ENCODE results near the gene ATP2C1.
"Not testable (repeated sequence)": the region's sequence is repeated elsewhere in the genome, so short reads cannot be mapped to it uniquely, and the experiment has no call there.

Gene ATP2C1

DNA sequence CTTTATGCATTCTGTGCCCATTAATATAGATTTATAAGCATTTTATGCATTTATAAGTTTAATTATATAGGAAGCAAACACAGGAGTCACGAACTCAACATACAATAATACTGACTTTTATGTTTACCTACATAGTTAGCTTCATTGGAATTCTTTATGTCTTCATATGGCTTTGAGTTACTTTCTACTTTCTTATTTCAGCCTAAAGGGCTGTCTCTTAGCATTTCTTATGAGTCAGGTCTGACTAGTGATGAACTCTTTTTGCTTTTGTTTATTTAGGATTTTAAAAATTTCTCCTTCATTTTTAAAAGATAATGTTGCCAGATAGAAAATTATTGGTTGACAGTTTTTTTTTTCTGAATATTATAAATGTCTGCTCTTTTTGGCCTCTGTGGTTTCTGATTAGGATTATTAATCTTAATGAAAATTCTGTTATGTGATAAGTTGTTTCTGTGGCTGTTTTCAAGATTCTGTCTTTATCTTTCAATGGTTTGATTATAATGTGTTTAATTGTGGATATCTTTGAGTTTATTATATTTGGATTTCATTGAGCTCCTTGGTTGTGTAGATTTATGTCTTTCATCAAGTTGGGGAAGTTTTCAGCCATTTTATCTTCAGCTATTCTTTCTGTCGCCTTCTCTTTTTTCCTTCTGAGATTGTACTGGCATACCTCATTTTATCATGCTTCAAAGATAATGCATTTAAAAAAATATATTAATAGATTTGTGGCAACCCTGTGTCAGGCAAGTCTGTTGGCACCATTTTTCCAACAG lies 54.3 kb downstream of the ATP2C1 start:
- DNase-seq: no peak

DNA sequence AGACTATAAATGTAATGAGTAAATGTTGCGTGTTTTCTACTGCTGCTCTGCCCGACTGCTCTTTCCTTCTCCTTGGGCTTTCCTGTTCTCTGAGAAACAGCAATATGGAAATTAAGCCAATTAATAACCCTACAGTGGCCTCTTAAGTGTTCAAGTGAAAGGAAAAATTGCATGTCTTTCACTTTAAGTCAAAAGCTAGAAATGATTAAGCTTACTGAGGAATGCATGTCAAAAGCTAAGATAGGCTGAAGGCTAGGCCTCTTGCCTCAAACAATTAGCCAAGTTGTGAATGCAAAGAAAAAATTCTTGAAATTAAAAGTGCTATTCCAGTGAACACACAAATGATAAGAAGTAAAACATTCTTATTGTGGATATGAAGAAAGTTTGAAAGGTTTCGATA lies 55.0 kb downstream of the ATP2C1 start:
- DNase-seq: no peak

DNA sequence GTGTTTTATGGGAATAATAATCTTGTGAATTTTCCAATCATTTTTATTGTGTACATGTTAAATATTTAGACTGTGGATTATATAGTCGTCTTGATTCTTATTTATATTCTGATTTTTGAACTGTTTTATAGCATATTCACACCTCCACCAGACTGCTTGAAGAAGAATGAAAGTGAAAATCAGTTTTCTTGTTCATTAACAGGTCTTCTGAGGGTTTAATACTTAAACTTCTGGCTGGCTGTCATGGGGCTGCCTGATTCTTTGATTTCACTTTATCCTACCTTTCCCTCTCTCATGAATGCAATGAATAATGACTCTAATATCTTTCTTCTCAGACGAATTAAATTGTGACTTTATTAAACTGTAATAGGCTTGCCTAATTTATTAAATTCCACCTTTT lies 56.2 kb downstream of the ATP2C1 start:
- DNase-seq: no peak

DNA sequence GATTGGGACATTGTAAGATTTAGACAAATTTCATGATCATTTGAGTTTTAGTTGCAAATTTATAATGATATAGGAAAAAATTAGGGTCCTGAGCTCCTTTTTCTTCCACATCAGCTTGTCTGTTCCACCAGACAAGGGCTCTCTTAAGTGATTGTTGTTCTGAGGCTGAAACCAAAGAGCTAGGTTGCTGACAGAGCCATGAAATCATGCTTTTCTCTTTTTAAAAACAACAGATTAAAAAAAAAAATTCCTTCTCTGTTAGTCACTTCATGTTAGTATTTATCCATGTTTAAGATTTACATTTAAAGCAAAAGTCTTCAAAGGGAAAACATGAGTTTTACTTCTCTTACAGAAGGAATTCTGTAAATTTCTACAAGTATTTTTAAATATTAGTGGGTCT lies 56.8 kb downstream of the ATP2C1 start:
- no peak for DNase-seq

DNA sequence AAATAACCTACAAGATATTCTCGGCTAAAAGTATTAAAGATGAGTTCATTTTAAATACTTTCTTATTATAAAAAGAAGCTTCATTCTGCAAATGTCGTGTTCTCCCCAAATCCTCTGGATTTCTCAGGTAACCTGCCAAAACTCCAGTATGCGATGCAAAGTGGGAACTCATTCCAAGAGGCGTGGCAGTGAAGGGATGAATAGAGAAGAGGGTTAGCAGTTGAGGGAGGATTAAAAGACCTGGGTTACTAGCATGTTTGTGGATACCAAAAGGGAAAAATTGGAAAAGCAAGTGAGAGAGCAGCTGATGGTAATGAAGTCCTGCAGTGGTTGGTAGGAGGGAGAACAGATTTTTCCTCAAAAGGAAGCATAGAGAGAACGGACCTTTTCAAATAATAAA lies 61.6 kb downstream of the ATP2C1 start:
- no peak for DNase-seq

DNA sequence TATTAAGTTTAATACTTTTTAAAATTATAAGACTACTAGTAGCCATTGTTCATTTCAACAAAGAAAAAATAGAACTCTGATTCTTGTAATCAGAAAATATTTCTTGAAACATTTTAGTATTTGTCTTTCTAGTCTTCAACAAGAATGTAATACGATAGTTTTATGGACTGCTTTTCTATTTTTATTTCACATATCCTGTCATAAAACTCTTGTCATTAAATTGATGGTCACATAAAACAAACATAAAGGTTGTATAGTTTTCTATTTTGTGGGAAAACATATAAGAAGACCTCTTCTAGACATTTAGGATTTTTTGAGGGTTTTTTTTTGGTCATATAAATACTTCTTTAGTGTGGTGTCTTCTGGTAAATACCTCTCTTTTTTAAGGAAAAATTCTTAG lies 62.4 kb downstream of the ATP2C1 start:
- no peak for DNase-seq

DNA sequence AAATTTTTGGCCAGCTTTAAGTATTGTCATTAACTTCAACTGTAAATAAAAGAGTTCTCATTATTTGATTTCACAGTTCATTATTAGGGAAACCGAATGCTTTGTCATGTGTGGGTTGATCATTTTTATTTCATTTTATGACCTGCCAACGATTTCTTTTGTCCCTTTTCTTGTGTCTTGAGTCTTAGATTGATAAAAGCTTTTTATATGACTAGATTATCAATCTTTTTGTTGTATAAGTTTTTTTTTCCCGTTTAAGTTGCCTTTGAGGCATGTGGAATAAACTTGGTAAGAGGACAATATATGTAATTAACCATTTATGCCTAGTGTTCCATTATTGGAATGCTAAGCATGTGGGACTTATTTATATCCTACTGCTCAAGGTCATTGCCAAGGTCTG lies 62.8 kb downstream of the ATP2C1 start:
- DNase-seq: no peak

DNA sequence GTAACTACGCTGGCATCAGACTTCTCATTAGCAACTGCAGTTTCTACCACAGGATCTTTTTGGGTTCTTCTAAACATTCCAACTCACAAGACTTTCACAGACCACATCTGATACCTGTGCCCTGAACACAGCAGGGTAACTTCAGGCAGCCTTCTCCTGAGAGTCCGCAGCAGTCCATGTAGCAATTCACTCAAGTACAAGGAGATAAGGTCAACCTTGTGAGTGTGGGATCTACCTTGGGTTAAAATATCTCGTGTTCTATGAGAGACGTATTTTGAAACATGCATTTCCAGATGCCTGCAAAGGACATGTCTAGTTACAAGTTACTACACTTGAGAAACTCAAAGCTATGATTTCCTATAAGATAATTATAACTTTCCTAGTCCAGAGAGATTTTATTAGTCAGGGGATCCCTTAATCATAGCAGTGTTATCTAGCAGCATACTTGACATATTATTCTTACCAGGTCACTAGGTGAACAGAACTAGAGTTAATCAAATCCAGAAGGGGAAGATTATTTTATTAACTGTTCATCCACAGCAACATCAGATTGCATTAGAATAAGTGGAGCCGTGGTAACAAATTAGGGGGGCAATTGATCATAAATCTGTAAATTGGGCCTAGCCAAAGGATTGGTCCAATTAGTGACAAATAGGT lies 66.4 kb downstream of the ATP2C1 start:
- DNase-seq: no peak

DNA sequence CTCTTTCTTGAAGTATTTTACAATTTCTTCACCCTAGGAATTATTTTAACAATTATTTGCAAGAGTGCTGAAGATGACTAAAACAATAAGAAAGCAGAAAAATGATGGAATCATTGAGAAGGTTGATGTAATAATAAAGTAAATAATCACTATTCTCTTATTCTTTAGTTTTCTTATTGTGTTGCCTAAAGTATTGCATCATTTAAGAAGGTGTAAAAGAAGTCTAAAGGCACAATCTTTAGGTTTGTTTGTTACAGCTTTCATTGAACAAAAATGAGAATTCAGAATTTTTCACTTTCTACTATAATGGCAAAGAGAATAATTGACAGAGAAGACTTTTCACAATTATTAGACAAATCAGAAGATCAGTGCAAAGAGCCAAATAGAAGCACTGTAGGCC lies 67.6 kb downstream of the ATP2C1 start:
- DNase-seq: no peak

DNA sequence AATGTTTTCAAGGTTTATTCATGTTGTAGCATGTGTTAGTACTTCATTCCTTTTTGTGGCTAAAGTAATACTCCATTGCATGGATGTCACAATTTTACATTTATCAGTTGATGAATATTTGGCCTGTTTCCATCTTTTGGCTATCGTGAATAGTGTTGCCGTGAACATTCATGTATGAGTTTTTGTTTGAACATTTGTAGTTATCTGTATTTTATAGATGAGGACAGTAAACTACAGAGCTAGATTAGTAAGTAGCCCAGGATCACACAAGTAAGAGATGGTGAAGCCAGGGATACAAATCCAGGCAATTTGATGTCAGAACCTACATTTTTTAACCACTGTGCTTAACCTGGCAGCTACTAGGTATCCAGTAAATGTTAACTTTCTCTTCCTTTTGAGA lies 69.6 kb downstream of the ATP2C1 start:
- DNase-seq: no peak

DNA sequence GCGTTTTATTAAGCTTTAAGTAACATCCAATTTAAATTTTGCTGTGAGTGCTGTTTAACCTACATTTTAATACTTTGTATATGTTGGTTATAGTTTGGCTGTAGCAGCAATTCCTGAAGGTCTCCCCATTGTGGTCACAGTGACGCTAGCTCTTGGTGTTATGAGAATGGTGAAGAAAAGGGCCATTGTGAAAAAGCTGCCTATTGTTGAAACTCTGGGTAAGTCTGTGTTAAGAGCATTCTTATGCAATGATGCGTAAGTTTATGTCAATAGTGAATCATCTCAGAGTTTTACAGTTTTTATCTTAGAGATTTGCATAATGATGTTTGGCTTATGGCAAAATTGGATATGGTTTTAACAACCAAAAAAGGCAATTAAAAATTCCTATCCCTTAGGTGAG lies 70.0 kb downstream of the ATP2C1 start:
- no peak for DNase-seq

DNA sequence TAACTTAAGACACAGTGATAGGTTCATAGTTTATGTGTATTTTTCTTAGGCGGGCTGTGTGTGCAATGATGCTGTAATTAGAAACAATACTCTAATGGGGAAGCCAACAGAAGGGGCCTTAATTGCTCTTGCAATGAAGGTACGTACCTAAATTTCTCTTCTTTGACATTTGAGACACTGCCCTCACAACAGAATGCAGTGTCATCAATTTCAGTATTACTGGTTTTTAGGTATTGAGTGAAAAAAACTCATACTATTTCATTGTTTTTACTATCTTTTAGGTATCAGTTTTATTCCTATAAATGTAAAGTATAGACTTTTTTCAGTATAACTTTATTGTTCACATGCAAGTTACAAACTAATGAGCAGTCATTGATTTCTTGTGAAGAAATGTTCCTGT lies 73.4 kb downstream of the ATP2C1 start:
- no peak for DNase-seq

DNA sequence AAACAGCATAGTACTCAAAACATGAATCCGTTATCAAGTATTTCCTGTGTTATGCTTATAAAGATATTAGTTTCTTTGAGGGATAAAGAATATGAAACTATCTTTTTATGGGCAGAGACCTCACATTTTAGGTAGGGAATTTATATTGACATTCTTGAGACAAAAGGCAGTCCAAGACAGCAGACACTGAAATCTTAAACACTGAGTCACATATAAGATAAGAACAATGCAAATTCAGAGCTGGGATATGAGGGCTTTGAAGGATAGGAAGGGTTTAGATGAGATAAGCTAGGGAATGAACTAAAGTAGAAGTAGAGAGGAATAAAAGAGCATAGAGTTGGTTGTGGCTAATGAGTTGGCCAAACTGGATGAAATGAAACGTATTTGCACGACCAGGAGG lies 74.3 kb downstream of the ATP2C1 start:
- no peak for DNase-seq

DNA sequence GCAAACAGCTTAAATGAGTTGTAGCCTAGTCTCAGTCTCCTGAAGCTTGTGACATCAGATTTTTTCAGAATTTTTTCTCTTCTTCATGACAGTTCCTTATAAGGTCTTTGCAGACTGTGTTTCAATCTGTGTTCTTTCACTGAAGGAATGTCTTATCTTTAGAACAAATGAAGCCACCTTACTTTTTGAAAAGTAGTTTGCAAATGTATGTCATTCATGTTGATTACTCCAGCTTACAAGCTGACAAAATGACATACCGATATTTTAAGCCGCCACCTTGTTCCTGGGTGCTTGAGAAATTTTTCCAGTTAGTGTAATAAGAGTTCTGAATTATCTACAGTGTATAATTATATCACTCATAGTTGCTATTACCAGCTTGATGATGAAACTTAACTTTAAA lies 75.7 kb downstream of the ATP2C1 start:
- no peak for DNase-seq

DNA sequence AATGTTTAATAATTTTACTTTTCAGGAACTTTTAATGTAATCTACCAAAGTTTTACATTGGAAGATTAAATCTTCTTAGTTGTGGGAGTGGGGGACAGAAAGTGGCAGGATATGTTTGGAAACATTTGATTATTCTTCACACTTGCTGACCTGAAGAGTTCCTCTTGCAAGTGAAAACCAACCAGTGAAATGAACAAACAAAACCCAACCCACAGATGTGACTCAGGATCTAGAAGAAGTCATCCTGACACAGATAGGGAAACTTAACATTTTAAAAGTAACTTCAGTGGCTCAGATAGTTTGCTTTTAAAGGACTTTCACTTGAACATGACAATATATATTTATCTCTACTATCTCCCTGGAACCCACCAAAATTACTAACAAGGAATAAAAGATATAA lies 77.3 kb downstream of the ATP2C1 start:
- no peak for DNase-seq

DNA sequence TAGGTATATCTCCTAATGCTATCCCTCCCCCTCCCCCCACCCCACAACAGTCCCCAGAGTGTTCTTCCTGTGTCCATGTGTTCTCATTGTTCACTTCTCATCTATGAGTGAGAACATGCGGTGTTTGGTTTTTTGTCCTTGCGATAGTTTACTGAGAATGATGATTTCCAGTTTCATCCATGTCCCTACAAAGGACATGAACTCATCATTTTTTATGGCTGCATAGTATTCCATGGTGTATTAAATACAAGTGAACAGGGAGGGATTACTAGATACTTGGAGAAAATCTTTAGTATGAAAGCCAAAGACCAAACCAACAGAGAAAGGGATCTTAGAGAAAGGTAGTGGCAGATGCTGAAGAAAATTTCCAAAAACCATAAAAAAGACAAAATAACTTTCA lies 78.7 kb downstream of the ATP2C1 start:
- DNase-seq: not testable (repeated sequence)

DNA sequence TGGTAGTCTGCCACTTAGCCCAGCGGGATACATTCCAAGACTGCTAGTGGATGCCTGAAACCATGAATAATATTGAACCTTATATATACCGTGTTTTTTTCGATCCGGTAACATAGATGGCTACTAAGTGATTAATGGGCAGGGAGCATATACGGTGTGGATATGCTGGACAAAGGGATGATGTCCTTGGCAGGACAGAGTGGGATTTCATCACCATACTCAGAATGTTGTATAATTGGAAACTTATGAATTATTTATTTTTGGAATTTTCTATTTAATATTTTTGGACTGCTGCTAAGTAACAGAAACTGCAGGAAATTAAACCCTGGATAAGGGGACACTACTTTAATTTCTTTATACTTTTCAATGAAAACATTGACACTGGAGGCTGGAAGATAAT lies 79.5 kb downstream of the ATP2C1 start:
- DNase-seq: no peak

DNA sequence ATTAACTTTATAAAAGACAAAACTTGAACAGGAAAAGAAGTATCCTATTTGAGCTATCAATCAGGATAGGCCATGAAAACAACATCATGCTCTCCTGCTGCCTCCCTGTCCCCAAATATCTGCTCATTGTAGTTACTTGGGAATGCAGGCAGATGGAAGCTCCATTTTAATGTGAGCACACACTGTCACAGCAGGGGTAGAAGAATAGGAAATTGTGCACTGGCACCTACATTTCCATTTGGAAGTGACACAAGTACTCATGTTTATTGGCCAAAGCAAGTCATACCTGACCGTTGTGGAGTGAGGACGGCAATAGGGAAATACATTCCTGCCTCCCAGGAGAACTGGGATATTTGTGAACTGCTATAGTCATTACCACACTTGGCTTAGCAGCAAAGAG lies 80.3 kb downstream of the ATP2C1 start:
- DNase-seq: no peak

DNA sequence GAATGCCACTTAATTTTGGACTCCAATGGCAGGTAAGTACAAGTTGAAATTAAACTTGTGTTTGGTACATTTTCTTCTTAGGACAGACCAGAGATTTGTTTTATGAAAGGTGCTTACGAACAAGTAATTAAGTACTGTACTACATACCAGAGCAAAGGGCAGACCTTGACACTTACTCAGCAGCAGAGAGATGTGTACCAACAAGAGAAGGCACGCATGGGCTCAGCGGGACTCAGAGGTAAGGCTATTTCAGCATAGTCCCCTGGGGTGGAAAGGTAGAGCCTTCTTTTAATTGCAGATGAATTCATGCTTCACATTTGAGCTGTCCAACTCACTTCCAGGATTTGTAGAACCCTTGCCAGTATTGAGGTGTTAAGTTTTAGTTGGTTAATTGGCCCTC lies 81.4 kb downstream of the ATP2C1 start:
- no peak for DNase-seq

DNA sequence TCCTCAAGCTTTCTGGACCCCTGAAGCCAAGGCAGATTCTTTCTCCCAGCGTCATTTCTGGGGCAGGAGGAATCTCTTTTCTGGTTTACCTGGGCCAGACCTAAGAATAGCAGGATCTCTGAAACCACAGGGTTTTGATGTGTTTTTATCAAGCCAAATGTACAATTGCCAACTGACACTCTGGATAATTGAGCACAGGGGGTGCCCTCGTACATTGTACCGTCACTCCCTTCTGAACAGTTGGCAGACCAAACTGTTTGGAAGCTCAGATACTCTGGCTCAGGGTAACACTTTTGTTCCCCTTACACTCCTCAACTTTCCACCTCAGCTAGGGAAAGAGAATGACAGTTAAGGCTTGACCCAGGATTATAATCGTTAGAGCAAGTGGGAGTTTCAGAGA lies 82.8 kb downstream of the ATP2C1 start:
- DNase-seq: no peak

DNA sequence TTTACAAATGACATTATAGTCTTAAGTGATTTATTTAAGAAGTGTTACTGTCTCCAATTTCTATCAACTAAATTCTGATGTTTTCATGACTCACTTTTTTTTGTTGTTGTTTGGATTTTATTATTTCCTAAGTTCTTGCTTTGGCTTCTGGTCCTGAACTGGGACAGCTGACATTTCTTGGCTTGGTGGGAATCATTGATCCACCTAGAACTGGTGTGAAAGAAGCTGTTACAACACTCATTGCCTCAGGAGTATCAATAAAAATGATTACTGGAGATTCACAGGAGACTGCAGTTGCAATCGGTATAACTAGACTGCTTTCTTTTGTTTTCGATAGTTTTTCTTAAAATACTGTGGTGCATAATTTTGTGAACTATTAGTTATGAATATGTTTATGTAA lies 85.2 kb downstream of the ATP2C1 start:
- DNase-seq: no peak

DNA sequence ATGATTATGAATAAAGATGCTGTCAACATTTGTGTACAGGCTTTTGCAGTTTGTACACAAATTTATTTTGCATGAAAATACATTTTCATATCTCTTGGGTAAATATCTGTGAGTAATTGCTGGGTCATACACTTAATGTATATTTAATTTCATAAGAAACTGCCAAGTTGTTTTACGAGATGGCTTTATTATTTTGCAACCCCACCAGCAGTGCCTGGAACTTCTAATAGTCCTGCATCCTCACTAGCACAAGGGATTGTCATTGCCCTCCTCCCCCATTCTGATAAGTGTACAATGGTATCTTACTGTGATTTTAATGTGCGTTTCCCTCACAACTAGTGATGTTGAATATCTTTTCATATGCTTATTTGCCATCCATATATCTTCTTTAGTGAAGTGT lies 87.6 kb downstream of the ATP2C1 start:
- no peak for DNase-seq

DNA sequence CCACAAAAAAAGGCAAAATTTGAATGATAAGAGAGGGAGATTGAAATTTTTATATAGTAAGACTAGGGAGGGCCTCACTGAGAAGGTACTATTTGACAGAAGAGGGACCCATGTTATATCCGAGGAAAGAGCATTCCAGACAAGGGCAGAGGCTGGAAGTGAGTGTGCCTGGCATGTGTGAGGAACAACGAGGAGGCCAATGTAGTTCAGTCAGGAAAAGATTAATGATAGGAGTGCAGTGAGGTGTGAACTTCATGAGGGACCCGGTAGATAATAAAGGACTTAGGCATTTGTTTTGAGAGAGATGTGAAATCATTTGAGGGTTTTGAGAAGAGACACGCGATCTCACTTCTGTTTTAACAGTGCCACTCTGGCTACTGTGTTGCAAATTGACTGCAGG lies 96.4 kb downstream of the ATP2C1 start:
- no peak for DNase-seq

DNA sequence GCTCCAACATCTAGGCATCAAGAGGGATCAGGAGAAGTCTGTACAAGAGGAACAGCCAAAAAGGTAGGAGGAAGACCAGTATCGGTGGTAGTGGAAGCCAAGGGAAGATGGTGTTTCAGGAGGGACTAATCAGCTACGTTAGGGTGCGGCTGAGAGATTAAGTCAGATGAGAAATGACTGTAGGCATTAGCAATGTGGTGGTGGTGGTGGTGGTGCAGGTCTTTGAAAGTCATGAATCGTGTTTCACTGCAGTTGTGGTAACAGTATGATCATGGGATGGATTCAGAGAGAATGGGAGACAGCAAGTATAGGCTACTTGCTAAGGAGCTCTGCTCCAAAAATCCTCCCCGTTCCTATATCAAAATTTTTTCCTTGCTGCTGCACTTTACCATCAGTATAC lies 97.2 kb downstream of the ATP2C1 start:
- no peak for DNase-seq

DNA sequence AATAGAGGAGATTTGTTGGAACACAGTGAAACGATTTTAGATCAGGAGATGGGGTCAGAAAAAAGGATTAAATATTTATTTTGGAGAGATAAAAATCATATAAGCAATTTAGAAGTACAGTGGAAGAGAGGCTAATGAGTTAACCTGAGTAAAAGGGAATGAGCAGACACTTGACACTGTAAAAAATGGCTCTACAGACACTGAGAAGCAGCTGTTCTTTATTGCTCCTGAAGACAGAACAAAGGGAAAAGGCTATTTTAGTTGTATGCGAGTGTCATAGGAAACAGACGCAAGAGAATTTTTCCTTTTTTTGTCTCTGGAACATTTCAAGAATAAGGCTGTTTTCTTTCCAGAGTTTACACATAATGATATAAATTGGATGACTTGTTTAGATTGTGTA lies 98.5 kb downstream of the ATP2C1 start:
- DNase-seq: no peak

Measured in NCI-H446 treated with DMSO at 0.1 percent for 48 hours (cell line).